ENCODE data around the gene ARL6.

GRCh38 chr3:97825101-97825500 is 60.5 kb downstream of the ARL6 start:
- no peak for TF ChIP-seq FOXP2 (optimal IDR thresholded peaks at IDR 0.05; ENCODE audit: borderline replicate concordance, extremely low read depth, extremely low read length, insufficient read depth)
- TF ChIP-seq, protein P1, sequence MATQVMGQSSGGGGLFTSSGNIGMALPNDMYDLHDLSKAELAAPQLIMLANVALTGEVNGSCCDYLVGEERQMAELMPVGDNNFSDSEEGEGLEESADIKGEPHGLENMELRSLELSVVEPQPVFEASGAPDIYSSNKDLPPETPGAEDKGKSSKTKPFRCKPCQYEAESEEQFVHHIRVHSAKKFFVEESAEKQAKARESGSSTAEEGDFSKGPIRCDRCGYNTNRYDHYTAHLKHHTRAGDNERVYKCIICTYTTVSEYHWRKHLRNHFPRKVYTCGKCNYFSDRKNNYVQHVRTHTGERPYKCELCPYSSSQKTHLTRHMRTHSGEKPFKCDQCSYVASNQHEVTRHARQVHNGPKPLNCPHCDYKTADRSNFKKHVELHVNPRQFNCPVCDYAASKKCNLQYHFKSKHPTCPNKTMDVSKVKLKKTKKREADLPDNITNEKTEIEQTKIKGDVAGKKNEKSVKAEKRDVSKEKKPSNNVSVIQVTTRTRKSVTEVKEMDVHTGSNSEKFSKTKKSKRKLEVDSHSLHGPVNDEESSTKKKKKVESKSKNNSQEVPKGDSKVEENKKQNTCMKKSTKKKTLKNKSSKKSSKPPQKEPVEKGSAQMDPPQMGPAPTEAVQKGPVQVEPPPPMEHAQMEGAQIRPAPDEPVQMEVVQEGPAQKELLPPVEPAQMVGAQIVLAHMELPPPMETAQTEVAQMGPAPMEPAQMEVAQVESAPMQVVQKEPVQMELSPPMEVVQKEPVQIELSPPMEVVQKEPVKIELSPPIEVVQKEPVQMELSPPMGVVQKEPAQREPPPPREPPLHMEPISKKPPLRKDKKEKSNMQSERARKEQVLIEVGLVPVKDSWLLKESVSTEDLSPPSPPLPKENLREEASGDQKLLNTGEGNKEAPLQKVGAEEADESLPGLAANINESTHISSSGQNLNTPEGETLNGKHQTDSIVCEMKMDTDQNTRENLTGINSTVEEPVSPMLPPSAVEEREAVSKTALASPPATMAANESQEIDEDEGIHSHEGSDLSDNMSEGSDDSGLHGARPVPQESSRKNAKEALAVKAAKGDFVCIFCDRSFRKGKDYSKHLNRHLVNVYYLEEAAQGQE (IDR thresholded peaks at IDR 0.05; ENCODE audit: insufficient read depth in 1 of 2, low read depth in 2 of 2, low read length in 2 of 2): no peak

Data from PFSK-1 (cell line).